H4 (cell line): Measurements from ENCODE around the gene SLC34A3. TPM values are rescaled to one million over a fixed set of nuclear protein-coding genes. Genes with fewer than 3 reads are reported as not detected.
"Not testable (repeated sequence)": the region's sequence is repeated elsewhere in the genome, so short reads cannot be mapped to it uniquely, and the experiment has no call there.

Source experiments
- DNase-seq: peaks from one replicate; pipeline ENCODE4 v3.0.0-alpha.2; 2015; ENCODE audit warnings: low spot score
- total RNA-seq: library from RNA; depleted of rRNA; stranded (reverse); fragments of >200 nt; shearing (Covaris generic); gene quantifications from 2 replicates; pipeline ENCODE4 v1.2.3, GENCODE V29; 2014

Gene SLC34A3
- total RNA-seq, 1 experiment from 2014 or later, result not detected

DNA sequence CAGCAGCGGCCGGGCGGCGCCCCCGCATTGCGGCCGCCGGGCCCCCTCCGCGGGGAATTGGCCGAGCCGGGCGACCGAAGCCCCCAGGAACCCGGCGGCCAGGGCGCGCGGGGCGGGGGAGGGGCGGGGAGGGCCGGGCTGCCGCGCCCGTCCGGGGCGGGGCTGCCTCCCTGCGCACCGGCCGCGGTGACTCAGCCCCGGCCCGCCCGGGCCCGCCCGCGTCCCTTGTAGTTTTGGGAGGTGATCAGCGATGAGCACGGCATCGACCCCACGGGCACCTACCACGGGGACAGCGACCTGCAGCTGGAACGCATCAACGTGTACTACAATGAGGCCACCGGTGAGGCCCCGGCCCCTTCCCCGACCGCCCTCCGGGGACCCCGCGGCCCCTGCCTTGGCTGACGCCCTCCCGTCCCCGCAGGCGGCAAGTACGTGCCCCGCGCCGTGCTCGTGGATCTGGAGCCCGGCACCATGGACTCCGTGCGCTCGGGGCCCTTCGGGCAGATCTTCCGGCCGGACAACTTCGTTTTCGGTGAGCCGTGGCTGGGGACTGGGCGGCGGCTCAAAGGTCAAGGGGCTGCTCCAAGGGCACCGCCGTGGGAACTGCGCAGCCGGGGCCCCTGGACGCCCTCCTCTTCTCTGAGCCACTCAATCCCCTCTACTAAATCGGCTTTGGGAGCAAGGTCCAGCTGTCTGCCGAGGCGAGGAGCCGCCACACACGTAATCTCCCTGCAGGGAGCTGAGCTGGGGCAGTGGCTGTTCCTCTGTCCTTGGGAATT is 11.0 kb downstream of the SLC34A3 start:
- DNase-seq, result no peak

DNA sequence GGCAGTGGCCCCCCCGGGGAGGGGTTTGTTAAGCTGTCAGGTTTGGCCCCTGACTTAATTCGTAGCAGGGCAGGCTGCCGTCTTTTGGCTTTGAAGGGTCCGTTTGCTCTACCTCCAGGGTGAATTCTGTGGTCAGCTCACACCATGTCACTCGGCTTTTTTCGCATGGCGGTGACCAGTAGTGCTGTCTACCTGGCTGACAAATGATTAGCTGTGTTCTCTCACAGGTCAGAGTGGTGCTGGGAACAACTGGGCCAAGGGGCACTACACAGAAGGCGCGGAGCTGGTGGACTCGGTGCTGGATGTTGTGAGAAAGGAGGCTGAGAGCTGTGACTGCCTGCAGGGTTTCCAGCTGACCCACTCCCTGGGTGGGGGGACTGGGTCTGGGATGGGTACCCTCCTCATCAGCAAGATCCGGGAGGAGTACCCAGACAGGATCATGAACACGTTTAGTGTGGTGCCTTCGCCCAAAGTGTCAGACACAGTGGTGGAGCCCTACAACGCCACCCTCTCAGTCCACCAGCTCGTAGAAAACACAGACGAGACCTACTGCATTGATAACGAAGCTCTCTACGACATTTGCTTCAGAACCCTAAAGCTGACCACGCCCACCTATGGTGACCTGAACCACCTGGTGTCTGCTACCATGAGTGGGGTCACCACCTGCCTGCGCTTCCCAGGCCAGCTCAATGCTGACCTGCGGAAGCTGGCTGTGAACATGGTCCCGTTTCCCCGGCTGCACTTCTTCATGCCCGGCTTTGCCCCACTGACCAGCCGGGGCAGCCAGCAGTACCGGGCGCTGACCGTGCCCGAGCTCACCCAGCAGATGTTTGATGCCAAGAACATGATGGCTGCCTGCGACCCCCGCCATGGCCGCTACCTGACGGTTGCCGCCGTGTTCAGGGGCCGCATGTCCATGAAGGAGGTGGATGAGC is 11.8 kb downstream of the SLC34A3 start:
- no peak for DNase-seq

DNA sequence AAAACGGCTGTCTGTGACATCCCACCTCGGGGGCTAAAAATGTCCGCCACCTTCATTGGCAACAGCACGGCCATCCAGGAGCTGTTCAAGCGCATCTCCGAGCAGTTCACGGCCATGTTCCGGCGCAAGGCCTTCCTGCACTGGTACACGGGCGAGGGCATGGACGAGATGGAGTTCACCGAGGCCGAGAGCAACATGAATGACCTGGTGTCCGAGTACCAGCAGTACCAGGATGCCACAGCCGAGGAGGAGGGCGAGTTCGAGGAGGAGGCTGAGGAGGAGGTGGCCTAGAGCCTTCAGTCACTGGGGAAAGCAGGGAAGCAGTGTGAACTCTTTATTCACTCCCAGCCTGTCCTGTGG is 12.5 kb downstream of the SLC34A3 start:
- not testable (repeated sequence) for DNase-seq

DNA sequence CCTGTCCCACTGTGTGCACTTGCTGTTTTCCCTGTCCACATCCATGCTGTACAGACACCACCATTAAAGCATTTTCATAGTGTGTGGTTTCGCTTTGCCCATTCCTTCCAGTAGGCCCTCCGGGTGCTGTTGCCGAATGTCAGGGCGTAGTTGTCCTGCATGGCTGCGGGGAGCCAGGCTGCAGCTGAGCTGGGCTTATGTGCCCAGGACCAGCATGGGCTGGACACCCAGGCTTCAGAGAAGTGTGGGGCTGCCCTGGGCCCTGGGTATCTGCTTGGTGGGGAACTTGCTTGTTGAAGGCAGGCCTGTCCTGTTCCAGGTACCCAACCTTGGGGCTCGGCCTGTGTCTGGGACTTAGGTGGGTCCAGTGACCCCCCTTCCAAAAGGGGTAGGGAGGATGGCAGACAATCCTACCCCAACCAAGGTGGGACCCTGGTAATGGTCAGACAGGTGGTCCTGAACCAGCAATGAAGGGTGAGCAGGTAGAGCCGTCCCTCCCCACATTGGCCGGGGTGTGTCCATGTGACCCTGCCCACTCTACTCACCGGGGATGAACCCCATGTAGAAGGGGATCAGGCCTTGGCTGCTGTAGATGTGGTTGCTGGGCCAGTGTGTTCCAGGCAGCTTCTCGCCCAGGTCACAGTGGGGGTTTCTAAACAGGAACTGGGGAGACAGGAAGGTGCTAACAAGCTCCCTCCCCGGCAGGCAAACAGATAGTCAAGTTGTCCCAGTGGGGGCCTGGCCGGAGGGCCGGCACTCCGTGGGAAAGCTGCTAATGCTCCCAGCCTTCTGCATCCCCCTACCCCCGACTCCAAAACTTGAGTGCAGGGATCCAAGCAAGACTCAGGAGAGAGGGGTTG is 13.2 kb downstream of the SLC34A3 start:
- DNase-seq, result no peak

DNA sequence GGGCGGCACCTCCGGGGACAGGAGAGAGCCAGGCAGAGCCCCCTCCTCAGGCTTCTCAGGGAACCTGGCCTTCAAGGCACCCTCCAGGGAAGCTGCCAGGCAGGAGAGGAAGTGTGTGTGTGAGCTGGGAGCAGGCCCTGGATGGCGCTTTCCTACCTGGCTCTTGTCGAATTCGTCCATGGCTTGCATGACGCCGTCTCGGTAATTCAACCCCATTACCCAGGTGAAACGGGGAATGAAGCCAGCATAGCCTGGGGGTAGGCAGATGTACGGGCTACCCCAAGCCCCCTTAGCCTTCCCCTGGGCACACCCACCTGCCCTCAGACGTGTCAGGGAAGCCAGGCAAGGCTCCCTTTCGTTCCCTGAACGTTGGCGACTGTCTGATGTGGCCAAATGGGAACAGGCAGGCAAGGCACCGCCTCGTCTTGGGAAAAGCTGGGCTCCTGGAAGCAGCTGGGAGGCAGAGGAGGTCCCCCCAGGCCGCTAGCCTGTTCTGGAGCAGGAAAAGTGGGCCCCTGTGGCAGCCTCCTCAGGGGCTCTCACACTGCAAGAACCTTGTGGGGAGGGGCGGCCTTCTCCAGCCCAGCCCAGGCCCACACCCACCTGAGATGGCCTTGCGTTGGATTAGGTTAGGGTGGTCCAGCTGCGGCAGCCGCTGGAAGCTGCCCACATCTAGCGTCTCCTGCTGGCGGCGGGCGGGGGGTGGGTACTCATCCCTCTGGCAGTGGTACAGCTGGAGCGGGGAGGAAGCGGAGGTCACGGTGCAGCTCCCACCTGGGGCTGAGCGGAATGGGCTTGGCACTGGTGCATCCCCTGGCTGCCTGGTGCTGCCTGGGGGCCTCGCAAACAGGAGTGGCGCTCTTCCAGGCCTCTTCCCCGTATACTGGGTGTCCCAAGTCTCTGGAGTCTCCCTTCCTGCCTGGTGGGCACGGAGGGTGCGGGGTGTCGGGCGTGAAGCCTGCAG is 14.1 kb downstream of the SLC34A3 start:
- DNase-seq, result no peak

DNA sequence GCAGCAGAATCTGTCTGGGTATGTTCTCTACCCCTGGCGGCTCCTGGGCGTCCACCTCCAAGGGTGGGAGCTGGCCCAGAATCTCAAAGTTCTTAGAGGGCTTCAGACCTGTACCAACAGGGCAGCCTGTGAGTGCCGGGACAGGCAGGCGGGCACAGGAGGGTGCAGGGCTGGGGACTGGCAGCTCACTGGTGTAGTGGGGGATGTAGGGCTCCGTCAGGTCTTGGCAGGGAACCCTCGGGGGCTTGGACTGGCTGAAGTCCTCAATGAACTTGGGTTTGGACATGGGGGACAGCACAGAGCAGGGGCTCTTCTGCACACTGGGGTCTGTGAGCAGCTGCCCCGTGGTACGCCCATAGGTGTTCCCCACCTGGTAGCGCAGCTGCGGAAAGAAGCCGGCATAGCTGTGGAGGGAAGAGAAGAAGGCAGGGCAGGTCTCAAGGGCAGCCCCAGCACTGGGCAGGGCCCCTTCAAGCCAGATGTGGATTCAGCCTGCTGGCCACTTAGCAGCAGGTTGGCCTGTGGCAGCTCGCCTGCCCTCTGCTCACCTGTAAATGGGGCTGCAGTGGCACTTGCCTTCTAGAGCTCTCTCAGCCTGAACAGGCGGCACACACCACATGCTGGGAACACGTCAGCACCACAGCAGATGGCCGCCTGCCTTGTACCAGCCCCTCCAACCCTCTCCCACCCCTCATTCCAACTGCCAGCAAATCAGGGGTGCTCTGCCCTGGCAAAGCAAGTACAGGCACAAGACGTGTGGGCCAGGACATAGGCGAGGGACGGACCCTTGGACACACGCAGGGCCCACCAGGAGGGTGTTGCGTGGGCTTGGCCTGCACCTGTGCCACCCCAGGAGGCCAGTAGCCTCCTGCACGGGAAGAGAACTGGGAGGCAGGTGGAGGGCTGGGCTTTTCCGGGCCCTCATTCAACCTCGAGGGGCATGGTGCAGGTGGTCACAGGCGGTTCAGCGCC is 15.0 kb downstream of the SLC34A3 start:
- DNase-seq, result no peak

DNA sequence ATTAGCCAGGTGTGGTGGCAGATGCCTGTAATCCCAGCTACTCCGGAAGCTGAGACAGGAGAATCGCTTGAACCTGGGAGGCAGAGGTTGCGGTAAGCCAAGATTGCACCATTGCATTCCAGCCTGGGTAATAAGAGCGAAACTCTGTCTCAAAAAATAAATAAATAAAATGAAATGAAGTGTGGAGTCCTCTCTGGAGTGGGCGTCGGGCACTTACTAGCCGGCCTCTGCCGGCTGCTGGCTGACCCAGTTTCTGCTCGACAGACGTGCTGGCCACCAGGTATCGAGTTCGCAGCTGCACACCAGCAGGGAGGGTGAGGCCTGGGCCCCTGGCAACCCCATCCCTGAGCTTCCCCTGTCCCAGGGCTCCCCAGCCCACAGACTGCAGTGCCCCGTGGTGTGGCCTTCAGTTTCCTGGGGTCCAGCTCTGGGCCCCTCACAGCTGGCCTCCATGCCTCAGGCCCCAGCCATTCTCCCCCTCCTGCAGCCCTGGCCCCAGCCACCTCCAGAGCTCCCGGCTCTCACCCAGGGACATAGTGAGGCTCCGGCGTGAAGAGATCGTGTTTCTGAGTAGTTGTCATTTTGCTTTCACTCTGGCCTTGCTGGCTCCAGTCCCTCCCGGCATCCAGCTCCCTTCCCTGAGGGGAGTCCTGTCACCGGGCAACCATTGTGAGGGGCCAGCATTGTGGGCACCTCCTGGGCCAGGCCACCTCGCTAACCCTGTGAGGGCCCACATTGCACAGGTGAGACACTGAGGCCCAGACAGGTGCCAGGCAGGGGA is 16.6 kb downstream of the SLC34A3 start:
- DNase-seq, result no peak

DNA sequence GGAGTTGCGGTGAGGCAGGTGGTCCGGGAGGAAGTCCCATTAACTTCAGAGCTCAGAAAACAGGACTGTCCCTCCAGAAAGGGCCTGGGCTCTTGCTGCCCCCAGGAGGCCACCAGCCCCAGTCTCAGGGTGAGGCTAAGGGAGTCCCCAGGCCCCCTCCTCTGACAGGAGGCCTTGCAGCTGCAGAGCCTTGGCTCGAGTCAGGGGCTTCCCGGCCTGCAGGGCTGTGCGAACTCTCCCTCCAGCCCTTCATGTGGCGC is 17.1 kb downstream of the SLC34A3 start:
- DNase-seq, result no peak

DNA sequence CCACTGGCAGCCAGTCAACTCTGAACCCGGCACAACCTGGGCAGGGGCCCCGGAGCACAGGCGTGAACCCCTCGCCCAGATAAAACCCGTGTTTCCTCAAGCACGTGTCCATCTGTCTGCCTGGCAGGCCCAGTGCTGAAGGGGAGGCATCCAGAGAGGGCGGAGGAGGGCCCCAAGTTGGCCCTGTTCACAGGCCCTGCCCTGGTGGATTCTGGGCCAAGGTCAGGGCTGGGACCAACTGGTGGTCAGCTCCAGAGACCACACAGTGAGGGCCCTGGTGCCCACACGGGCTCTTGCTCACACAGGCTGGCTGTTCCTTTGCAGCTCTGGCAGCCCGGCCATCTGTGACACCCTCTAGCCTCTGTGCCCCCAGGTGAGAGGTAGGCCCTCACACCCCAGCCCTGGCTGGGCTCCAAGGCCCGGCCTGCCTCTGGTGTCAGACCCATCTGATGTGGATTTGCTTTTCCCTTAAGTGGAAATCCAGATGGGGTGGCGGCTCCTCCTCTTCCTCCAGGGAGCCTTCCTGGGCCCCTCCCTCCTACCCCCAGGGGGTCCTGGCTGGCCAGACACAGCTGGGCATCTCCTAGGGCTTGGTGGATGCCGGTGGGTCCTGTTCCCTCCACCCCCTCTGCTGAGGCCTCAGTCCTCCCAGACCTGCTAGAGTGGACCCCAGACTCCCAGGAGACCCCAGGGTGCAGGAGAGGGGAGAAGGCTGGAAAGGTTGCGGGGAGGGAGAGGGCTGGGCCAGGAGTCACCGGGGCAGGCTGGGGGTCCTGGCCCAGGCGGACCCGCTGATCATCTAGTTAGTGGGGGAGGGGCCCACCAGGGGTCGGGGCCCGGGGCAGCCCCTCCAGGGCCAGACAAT is 19.9 kb downstream of the SLC34A3 start:
- DNase-seq, result no peak

DNA sequence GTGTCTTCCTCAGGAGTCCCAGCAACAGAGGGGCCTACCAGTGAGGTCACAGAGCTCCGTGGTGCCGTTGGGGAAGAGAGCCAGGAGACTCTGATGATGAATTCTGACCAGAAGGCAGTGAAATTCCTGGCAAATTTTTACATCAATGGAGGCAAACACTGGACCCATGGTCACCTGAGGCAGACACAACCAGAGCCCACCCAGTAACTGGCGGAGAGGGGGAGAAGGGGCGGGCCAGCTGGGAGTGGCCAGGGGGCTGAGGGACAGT is 20.4 kb downstream of the SLC34A3 start, which contains the start of gene STPG3:
Gene STPG3, plus strand, starts transcription at position 93 of the 268 bp plus-strand sequence. Its CDS starts 1 bp downstream, at position 94.
- no peak for DNase-seq

DNA sequence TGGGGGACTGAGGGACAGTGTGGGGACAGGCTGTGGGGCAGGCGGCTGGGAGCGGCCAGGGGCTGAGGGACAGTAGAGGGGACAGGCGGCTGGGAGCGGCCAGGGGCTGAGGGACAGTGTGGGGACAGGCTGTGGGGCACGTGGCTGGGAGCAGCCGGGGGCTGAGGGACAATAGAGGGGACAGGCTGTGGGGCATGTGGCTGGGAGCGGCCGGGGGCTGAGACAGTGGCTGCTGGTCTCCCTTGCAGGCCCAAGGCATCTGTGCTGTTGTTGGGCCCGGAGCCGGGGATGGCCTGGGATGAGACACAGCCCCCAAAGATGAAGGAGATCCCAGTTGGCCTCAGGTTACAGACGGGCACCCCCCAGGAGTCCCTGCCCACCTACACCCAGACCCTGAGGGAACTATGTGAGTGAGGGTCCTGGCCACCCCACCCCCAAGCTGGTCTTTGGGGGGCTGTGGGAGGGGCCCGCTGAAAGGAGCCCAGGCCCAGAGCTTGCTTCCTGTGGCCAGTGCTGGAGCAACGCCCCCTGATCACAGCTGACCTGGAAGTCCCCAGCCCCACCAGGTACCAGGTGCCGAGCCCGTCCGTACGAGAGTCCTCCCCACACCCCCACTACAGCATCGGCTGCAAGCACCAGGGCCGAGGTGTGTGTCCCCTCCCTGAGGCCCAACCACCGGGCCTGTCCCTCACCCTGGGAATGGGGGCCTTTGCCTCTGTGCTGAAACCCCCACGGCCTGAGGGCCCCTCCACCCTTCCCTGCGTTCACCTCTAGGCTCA is 21.0 kb downstream of the SLC34A3 start:
- no peak for DNase-seq

DNA sequence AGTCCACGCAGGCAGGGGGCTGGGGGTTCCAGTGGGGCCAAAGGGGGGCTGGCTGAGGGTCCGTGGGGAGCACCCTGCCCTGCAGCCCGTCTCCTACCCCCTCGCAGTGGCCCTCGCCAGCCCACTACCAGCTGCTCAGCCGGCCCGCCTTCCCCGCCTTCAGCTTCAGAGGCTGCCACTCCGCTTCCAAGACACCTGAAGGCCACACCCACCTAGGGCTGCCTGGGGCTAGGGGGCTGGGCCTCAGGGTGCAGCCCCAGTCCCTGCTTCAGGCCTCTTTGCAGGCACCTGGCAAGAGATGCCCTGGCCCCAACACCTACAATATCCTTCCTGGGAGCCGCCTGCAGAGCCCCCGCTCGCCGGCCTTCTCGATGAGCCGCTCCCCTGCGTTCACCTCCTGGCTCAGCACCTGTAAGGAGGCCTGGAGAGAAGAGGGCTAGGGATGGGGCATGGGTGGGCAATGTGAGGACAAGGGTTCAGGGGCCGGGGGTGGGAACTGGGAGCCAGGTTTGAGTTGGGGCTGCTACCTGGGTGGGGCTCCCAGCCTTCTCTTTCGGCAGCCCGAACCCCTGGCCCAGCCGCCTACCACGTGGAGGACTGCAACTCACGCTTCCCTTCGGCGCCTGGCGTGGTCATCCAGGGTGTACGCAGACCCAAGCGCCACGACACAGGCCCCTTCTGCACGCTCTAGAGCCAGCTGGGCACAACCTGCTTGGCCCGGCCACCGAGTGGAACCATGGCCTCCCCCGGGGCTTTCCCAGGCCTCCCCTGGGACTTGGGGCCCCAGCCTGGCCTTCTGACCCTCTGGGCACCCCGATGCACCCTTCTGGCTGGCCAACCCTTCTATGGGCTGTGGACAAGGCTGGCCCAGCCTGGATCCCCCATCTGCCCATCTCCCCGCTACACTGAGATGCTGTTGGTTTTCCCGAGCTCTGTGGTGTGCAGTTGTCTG is 22.1 kb downstream of the SLC34A3 start:
- no peak for DNase-seq

DNA sequence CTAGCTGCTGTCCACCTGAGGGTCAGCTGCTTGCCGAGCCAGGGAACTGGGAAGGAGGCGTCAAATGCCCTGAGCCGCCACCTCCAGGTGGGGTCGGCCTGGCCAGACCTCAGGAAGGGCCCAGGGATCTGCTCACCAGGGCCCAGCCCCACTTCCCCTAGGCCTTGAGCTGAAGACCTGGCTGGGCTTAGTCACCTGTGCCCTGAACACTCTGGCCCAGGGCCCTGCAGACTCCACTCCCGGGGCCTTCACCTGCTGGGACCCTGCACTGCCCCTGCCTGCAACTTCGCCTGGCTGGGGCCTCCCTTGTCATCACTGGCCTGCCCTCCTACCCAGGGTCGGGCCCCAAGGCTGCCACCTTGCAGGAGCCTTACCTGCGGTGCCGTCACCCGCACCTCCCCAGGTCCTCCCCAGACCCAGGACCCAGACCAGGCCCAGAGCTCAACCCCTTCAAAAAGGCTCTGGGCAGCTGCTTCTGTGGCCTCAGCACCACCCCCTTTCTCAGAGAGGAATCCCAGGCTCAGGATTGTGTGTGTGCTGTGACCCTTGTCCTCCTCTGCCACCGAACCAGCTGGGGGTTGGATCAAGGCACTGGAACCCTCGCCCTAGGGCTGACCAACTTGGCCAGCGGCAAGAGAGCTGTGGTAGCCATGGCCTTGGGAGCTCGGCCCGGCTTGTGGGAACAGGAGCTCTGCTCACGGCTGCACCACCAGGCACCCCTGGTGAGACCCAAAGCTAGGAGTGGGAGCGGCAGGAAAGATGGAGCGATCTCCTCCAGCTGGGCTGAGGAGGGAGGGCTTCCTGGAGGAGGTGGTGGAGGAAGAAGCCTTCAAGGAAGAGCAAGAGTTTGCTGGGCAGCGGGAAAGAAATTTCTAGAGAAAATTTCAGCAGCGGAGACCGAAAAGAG is 23.3 kb downstream of the SLC34A3 start:
- DNase-seq, result no peak

DNA sequence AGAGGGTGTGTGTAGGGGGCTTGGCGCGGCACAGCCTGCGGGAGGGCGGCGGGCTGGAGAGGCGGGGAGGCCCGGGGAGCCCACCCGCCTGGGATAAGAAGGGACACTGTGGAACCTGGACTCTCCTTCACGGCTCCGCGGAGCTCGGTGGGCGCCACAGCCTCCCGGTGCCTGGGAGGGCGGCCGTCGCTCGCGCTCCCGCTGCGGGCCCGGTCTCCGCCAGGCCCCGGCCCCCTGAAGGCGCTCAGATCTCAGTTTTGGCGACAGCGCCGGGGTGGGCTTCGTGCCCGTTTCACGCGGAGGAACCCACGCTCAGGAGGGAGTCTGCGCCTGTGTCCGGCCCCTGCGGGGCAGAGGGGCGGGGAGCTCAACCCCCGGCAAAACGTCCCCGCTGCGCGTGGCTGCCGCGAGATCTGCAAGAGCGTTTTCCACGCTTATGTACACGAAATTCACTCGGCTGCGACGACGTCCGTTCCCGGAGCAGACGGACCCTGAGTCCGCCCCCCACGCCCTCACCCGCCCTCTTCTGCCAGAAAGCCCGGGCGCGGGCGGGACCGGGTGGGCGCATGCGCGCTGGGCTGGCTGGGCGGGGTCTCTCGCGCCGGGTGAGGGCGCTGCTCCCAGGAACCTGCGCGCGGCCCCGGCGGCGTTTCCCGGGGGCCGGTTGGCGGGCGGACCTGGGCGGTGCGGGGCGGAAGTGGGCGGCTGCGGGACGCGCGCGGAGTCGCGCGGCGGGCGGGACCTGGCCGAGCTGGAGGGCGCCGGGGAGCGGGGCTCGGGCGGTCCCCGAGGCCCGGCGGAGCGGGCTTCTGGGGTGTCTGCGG is 24.1 kb downstream of the SLC34A3 start, which contains the start of gene NELFB:
Gene NELFB, plus strand, starts transcription at position 704 of the 824 bp plus-strand sequence.
- peak; percentile 61 for DNase-seq
